ENCODE measurements around the gene GOLIM4.

DNA sequence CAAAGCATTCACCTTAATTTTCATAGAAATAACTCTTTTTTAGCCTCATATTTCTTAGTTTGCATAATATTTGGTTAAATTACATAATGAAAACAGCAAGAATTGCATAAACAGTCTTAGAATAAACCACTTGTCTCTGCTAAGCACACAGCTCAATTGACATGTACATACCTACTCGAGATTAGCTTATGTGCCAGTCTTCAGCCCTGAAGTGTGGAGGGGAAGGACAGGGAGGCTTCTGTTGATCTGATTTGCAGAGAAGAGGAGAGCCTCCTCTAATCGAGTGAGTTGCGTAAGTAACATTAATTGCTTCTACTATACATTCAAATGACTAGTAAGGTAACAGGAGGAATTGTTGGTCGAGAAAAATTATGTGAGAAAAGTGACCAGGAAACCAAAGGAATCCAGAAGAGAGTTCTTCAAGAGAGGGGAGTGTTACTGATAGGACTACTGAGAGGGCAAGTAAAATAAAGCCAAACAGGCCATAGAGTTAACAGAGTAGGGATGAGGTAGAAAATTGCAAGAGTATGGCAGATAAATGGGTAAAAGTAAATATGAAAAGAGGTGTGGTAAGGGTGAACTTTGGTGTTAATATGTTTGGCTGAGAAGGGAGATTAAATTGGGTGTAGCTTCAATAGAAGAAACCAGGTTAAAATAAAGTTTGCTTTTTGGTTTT, 7.1 kb upstream of the GOLIM4 start:
- TF ChIP-seq, protein P1, sequence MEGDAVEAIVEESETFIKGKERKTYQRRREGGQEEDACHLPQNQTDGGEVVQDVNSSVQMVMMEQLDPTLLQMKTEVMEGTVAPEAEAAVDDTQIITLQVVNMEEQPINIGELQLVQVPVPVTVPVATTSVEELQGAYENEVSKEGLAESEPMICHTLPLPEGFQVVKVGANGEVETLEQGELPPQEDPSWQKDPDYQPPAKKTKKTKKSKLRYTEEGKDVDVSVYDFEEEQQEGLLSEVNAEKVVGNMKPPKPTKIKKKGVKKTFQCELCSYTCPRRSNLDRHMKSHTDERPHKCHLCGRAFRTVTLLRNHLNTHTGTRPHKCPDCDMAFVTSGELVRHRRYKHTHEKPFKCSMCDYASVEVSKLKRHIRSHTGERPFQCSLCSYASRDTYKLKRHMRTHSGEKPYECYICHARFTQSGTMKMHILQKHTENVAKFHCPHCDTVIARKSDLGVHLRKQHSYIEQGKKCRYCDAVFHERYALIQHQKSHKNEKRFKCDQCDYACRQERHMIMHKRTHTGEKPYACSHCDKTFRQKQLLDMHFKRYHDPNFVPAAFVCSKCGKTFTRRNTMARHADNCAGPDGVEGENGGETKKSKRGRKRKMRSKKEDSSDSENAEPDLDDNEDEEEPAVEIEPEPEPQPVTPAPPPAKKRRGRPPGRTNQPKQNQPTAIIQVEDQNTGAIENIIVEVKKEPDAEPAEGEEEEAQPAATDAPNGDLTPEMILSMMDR (IDR thresholded peaks at IDR 0.05): no peak
- TF ChIP-seq POLR2A (IDR thresholded peaks at IDR 0.05): no peak
